IMR-90 (cell line): ENCODE data around the gene AP4B1. TPM values are rescaled to one million over a fixed set of nuclear protein-coding genes. Genes with fewer than 3 reads are reported as not detected.

Experiments
- ATAC-seq: fragments of 200-7000 bp; cut with Tn5 transposase; 2 replicates; pipeline ENCODE4 v1.9.1; 2020; ENCODE audit warnings: low read depth, mild to moderate bottlenecking, moderate library complexity
- BruUV-seq: library from RNA; stranded (reverse); fragments of 400-500 nt; replicated peaks from 2 replicates; lab custom pipeline; 2021; lab: Mats Ljungman, UMichigan
- CTCF ChIA-PET: fragments of 300-600 bp; formaldehyde crosslinking; extraction: SDS; loops from one replicate; lab custom pipeline; 2021; ENCODE audit warnings: antibody characterized with exemption; lab: Yijun Ruan, JAX
- POLR2A ChIA-PET: fragments of 300-600 bp; sonication (Branson Sonifier 250); formaldehyde crosslinking; loops from one replicate; lab custom pipeline; 2022; ENCODE audit warnings: antibody characterized with exemption; ENCODE audit not compliant: unreplicated experiment; lab: Charles Lee
- DNase-seq: peaks from one replicate; pipeline ENCODE4 v3.0.0; 2013
- H2AFZ ChIP-seq: replicated peaks from 2 replicates; pipeline ENCODE3; 2013; ENCODE audit warnings: low read length, mild to moderate bottlenecking; ENCODE audit not compliant: poor library complexity
- H2AK5ac ChIP-seq: 2 replicates; pipeline ENCODE4 v1.6.1; 2013; ENCODE audit warnings: low read depth, low read length, inconsistent platforms
- H2AK9ac ChIP-seq: replicated peaks from 2 replicates; pipeline ENCODE3; 2013; ENCODE audit warnings: mild to moderate bottlenecking, low read depth, low read length, moderate library complexity; ENCODE audit not compliant: poor library complexity
- H2BK120ac ChIP-seq: 2 replicates; pipeline ENCODE4 v1.6.1; 2013; ENCODE audit warnings: low read depth, low read length, inconsistent platforms
- H2BK15ac ChIP-seq: 3 replicates; pipeline ENCODE4 v1.6.1; 2013; ENCODE audit warnings: low read depth, low read length, inconsistent platforms
- H2BK20ac ChIP-seq: 2 replicates; pipeline ENCODE4 v1.6.1; 2013; ENCODE audit warnings: low read depth, mild to moderate bottlenecking, inconsistent platforms, low read length, moderate library complexity
- H2BK5ac ChIP-seq: 2 replicates; pipeline ENCODE4 v1.6.1; 2013; ENCODE audit warnings: mild to moderate bottlenecking, low read depth, low read length, inconsistent platforms; ENCODE audit not compliant: poor library complexity, severe bottlenecking
- H3K14ac ChIP-seq: replicated peaks from 2 replicates; pipeline ENCODE4 v1.6.1; 2013; ENCODE audit warnings: low read depth, low read length, inconsistent platforms
- H3K18ac ChIP-seq: 2 replicates; pipeline ENCODE4 v1.6.1; 2013; ENCODE audit warnings: low read depth, low read length, control low read depth
- H3K23ac ChIP-seq: 2 replicates; pipeline ENCODE4 v1.6.1; 2013; ENCODE audit warnings: low read depth, low read length, inconsistent platforms
- H3K27ac ChIP-seq: 2 replicates; pipeline ENCODE4 v1.5.1; 2013; ENCODE audit warnings: mild to moderate bottlenecking, control low read depth, low read length; ENCODE audit not compliant: insufficient read depth
- H3K27me3 ChIP-seq: 2 replicates; pipeline ENCODE4 v1.6.1; 2013; ENCODE audit warnings: low read length; ENCODE audit not compliant: control insufficient read depth, insufficient read depth
- H3K36me3 ChIP-seq: 2 replicates; pipeline ENCODE4 v1.6.1; 2013; ENCODE audit warnings: low read length, mixed read lengths; ENCODE audit not compliant: control insufficient read depth, insufficient read depth
- H3K4ac ChIP-seq: 2 replicates; pipeline ENCODE4 v1.6.1; 2013; ENCODE audit warnings: low read depth, low read length, inconsistent platforms
- H3K4me1 ChIP-seq: 2 replicates; pipeline ENCODE4 v1.6.1; 2013; ENCODE audit warnings: low read length, mixed read lengths; ENCODE audit not compliant: control insufficient read depth, insufficient read depth
- H3K4me2 ChIP-seq: 2 replicates; pipeline ENCODE4 v1.6.1; 2013; ENCODE audit warnings: low read depth, mild to moderate bottlenecking, control low read depth, low read length, moderate library complexity
- H3K4me3 ChIP-seq: 2 replicates; pipeline ENCODE4 v1.5.1; 2013; ENCODE audit warnings: low read depth, mild to moderate bottlenecking, control low read depth, low read length, moderate library complexity; ENCODE audit not compliant: insufficient read depth
- H3K56ac ChIP-seq: 2 replicates; pipeline ENCODE4 v1.6.1; 2013; ENCODE audit warnings: low read length, inconsistent platforms; ENCODE audit not compliant: insufficient read depth; ENCODE audit errors: extremely low read depth
- H3K79me1 ChIP-seq, 2 experiments: 2 replicates each; pipeline ENCODE4 v1.6.1; 2013; ENCODE audit warnings: low read length in 2 of 2, inconsistent platforms in 1 of 2, low read depth in 1 of 2
- H3K9ac ChIP-seq: 2 replicates; pipeline ENCODE4 v1.6.1; 2013; ENCODE audit warnings: low read depth, low read length, control low read depth
- H3K9me1 ChIP-seq: 2 replicates; pipeline ENCODE4 v1.6.1; 2013; ENCODE audit warnings: low read length, inconsistent platforms; ENCODE audit not compliant: insufficient read depth
- H3K9me3 ChIP-seq: 2 replicates; pipeline ENCODE4 v1.6.1; 2013; ENCODE audit warnings: low read length; ENCODE audit not compliant: control insufficient read depth, insufficient read depth
- H4K20me1 ChIP-seq: 2 replicates; pipeline ENCODE4 v1.6.1; 2013; ENCODE audit warnings: low read length, inconsistent platforms; ENCODE audit not compliant: insufficient read depth
- H4K5ac ChIP-seq: 2 replicates; pipeline ENCODE4 v1.6.1; 2013; ENCODE audit warnings: mild to moderate bottlenecking, low read depth, low read length, control low read depth
- H4K8ac ChIP-seq, 2 experiments: 2 replicates each; pipeline ENCODE4 v1.6.1; 2013; ENCODE audit warnings: low read depth in 2 of 2, low read length in 2 of 2, control low read depth in 1 of 2, inconsistent platforms in 1 of 2
- H4K91ac ChIP-seq: 2 replicates; pipeline ENCODE4 v1.6.1; 2013; ENCODE audit warnings: low read depth, low read length, inconsistent platforms; ENCODE audit not compliant: insufficient read depth
- BHLHE40 ChIP-seq: fragments of 150-350 bp; IDR thresholded peaks from 2 replicates; pipeline ENCODE4 v1.6.1; 2016; ENCODE audit warnings: mild to moderate bottlenecking, low read depth, low read length
- CEBPB ChIP-seq: IDR thresholded peaks from 2 replicates; pipeline ENCODE4 v1.6.1; 2012; ENCODE audit warnings: low read depth, low read length, improper control_type of control experiment
- CHD1 ChIP-seq: IDR thresholded peaks from 2 replicates; pipeline ENCODE4 v1.6.1; 2012; ENCODE audit warnings: low read depth, low read length, improper control_type of control experiment
- FOS ChIP-seq: fragments of 150-350 bp; IDR thresholded peaks from 2 replicates; pipeline ENCODE4 v1.6.1; 2016; ENCODE audit warnings: low read depth, low read length
- MAFK ChIP-seq: IDR thresholded peaks from 2 replicates; pipeline ENCODE4 v1.6.1; 2012; ENCODE audit warnings: low read depth, low read length, improper control_type of control experiment
- MAZ ChIP-seq: IDR thresholded peaks from 2 replicates; pipeline ENCODE4 v1.6.1; 2012; ENCODE audit warnings: low read depth, mild to moderate bottlenecking, low read length, improper control_type of control experiment, moderate library complexity, borderline replicate concordance
- MXI1 ChIP-seq: IDR thresholded peaks from 2 replicates; pipeline ENCODE4 v1.6.1; 2012; ENCODE audit warnings: low read depth, mild to moderate bottlenecking, low read length, moderate library complexity, borderline replicate concordance
- NFE2L2 ChIP-seq: fragments of 150-350 bp; IDR thresholded peaks from 2 replicates; pipeline ENCODE4 v1.6.1; 2016; ENCODE audit warnings: low read depth, mild to moderate bottlenecking, low read length
- POLR2A ChIP-seq: IDR thresholded peaks from 2 replicates; pipeline ENCODE4 v1.6.1; 2012; ENCODE audit warnings: mild to moderate bottlenecking, low read depth, low read length
- RAD21 ChIP-seq: IDR thresholded peaks from 2 replicates; pipeline ENCODE4 v1.6.1; 2012; ENCODE audit warnings: low read length, improper control_type of control experiment
- RCOR1 ChIP-seq: IDR thresholded peaks from 2 replicates; pipeline ENCODE4 v1.6.1; 2012; ENCODE audit warnings: mild to moderate bottlenecking, low read length, improper control_type of control experiment; ENCODE audit not compliant: insufficient replicate concordance
- RFX5 ChIP-seq: IDR thresholded peaks from 2 replicates; pipeline ENCODE4 v1.8.0; 2012; ENCODE audit warnings: low read depth, mild to moderate bottlenecking, low read length, moderate library complexity
- SMC3 ChIP-seq: fragments of 150-350 bp; IDR thresholded peaks from 2 replicates; pipeline ENCODE4 v1.6.1; 2016; ENCODE audit warnings: low read depth, mild to moderate bottlenecking, antibody characterized with exemption, low read length, moderate library complexity
- WGBS, 2 experiments: methylation state at CpG; one replicate each; pipeline versions ENCODE4 v1.1.5 to v1.1.7; 2013; ENCODE audit warnings: missing lambda C conversion rate in 2 of 2; ENCODE audit not compliant: insufficient read length in 1 of 2; ENCODE audit errors: extremely low coverage in 2 of 2; 5-methylcytosine and 5-hydroxymethylcytosine counted together
- dilution Hi-C: fragments of 300-500 bp; cut with HindIII; formaldehyde crosslinking; loops from one replicate; pipeline ENCODE4 v1.14.3; 2018; ENCODE audit warnings: low sequenced_read_pairs; ENCODE audit not compliant: unreplicated experiment
- in situ Hi-C: fragments of 300-500 bp; cut with MboI; formaldehyde crosslinking; loops from 3 replicates; pipeline ENCODE4 v1.14.3; 2019; ENCODE audit warnings: low sequenced_read_pairs, inconsistent platforms, mixed read lengths
- intact Hi-C: fragments of 100-400 bp; cut with micrococcal nuclease; formaldehyde crosslinking; loops from 2 replicates; pipeline ENCODE4 v1.10.0; 2022
- polyA plus RNA-seq, 3 experiments: library from polyadenylated mRNA; depleted of rRNA; stranded (reverse); fragments of >200 nt; gene quantifications; 2 replicates each; pipeline ENCODE4 v1.2.3, GENCODE V29; 2012; ENCODE audit warnings: low replicate concordance in 1 of 3
- total RNA-seq: library from RNA; depleted of rRNA; stranded (reverse); fragments of >200 nt; gene quantifications from 2 replicates; pipeline ENCODE4 v1.2.3, GENCODE V29; 2012
- TF ChIP-seq, protein P1 (sequence below): fragments of 150-350 bp; IDR thresholded peaks from 2 replicates; pipeline ENCODE4 v1.6.1; 2017; ENCODE audit warnings: mild to moderate bottlenecking, antibody characterized with exemption, low read length, low read depth
- TF ChIP-seq, protein P2 (sequence below): conservative IDR thresholded peaks from 2 replicates; pipeline ENCODE4 v1.5.1; 2012; ENCODE audit warnings: mild to moderate bottlenecking, low read depth, low read length, improper control_type of control experiment

AP4B1 gene
- total and polyA plus RNA-seq, 2 of the 4 experiments (the other 2 are of a cell fraction) = 15.6 to 18.1 TPM

DNA sequence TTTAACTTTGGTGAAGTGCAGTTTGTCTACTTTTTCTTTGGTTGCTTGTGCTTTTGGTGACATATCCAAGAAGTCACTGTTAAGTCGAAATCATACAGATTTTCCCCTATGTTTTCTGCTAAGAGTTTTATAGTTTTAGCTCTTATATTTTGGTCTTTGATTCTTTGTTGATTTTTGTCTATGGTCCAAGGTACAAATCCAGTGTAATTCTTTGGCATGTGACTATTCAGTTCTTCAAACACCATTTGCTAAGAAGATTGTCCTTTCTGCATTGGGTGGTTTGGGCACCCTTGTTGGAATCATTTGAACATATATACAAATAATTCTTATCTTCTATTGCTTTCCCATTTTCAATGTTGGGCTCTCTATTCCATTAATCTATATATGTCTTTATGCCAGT, 40.7 kb upstream of the AP4B1 start:
- no TSS peak for BruUV-seq
- DNase-seq = no peak
- ChIA-PET CTCF (no interaction called here), POLR2A (interaction anchor here (0.7 kb wide), 1 partner anchor 10 kb away, joined by 4 read pairs; no protein-coding TSS in a partner anchor)
- no peak overlapping the region for H3K9ac ChIP-seq
- H2BK15ac ChIP-seq = no peak overlapping the region
- no peaks in the 10 kb centered on the region for H3K9me3 ChIP-seq
- no peak overlapping the region for H2BK5ac ChIP-seq
- H2AK5ac ChIP-seq = no peak overlapping the region
- in situ Hi-C loops (no loop called here), dilution Hi-C loops (no loop called here), intact Hi-C loops (loop anchor here (5.0 kb wide), 1 partner anchor 108 kb away; no protein-coding TSS in a partner anchor)
- no peak overlapping the region for H2BK20ac ChIP-seq
- H3K56ac ChIP-seq = no peak overlapping the region
- no peak for ATAC-seq
- H2AK9ac ChIP-seq = no peak overlapping the region
- WGBS, 2 experiments = no CpG with 5 or more reads among the region's 1 CpG
- peaks cover 7% of the 10 kb centered on the region for H3K4me1 ChIP-seq
- H3K27ac ChIP-seq = no peak overlapping the region
- H3K14ac ChIP-seq = no peak overlapping the region
- H3K9me1 ChIP-seq = peaks cover 6% of the 10 kb centered on the region; the same call in 1 of the 2 replicates
- no peak overlapping the region for H4K8ac ChIP-seq
- no peaks in the 10 kb centered on the region for H3K27me3 ChIP-seq
- no peak overlapping the region for H3K4me3 ChIP-seq
- H3K36me3 ChIP-seq = peaks cover 17% of the 10 kb centered on the region
- H3K4ac ChIP-seq = no peak overlapping the region
- H3K18ac ChIP-seq = no peak overlapping the region
- no peak overlapping the region for H2BK120ac ChIP-seq
- peaks cover 35 to 53% of the 10 kb centered on the region in 2 experiments for H3K79me1 ChIP-seq
- H4K20me1 ChIP-seq = peaks cover 16% of the 10 kb centered on the region; the same call in 1 of the 2 replicates
- no peak overlapping the region for H2AFZ ChIP-seq
- no peak overlapping the region for H4K91ac ChIP-seq
- no peak overlapping the region for H3K4me2 ChIP-seq
- TF ChIP-seq, protein P1, sequence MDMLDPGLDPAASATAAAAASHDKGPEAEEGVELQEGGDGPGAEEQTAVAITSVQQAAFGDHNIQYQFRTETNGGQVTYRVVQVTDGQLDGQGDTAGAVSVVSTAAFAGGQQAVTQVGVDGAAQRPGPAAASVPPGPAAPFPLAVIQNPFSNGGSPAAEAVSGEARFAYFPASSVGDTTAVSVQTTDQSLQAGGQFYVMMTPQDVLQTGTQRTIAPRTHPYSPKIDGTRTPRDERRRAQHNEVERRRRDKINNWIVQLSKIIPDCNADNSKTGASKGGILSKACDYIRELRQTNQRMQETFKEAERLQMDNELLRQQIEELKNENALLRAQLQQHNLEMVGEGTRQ = no peak
- TF ChIP-seq POLR2A (no peak), RCOR1 (no peak), FOS (no peak), RAD21 (no peak), MXI1 (no peak), RFX5 (no peak), MAFK (no peak), NFE2L2 (no peak), CHD1 (no peak), BHLHE40 (no peak), MAZ (no peak), CEBPB (no peak), SMC3 (no peak)
- TF ChIP-seq, protein P2, sequence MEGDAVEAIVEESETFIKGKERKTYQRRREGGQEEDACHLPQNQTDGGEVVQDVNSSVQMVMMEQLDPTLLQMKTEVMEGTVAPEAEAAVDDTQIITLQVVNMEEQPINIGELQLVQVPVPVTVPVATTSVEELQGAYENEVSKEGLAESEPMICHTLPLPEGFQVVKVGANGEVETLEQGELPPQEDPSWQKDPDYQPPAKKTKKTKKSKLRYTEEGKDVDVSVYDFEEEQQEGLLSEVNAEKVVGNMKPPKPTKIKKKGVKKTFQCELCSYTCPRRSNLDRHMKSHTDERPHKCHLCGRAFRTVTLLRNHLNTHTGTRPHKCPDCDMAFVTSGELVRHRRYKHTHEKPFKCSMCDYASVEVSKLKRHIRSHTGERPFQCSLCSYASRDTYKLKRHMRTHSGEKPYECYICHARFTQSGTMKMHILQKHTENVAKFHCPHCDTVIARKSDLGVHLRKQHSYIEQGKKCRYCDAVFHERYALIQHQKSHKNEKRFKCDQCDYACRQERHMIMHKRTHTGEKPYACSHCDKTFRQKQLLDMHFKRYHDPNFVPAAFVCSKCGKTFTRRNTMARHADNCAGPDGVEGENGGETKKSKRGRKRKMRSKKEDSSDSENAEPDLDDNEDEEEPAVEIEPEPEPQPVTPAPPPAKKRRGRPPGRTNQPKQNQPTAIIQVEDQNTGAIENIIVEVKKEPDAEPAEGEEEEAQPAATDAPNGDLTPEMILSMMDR = no peak
- no peak overlapping the region for H4K5ac ChIP-seq
- no peak overlapping the region for H3K23ac ChIP-seq
